Colonic mucosa (tissue), 4 donors: ENCODE results near the gene FAM222B. TPM values are rescaled to one million over a fixed set of nuclear protein-coding genes. Genes with fewer than 3 reads are reported as not detected.
"Not testable (repeated sequence)": the region's sequence is repeated elsewhere in the genome, so short reads cannot be mapped to it uniquely, and the experiment has no call there.

ENCODE experiments used
- DNase-seq: peaks from one replicate; pipeline ENCODE4 v3.0.0-alpha.2; 2020
- H3K27ac ChIP-seq: fragments of 200-600 bp; one replicate; pipeline ENCODE4 v1.8.0; 2021
- H3K27me3 ChIP-seq: fragments of 200-600 bp; one replicate; pipeline ENCODE4 v1.8.0; 2021
- H3K36me3 ChIP-seq: fragments of 200-600 bp; one replicate; pipeline ENCODE4 v1.8.0; 2021
- H3K4me1 ChIP-seq: fragments of 200-600 bp; one replicate; pipeline ENCODE4 v1.8.0; 2021; ENCODE audit warnings: mild to moderate bottlenecking
- H3K4me3 ChIP-seq: fragments of 200-600 bp; one replicate; pipeline ENCODE4 v1.8.0; 2021
- H3K9ac ChIP-seq, 2 donors: one replicate each; pipeline ENCODE4 v1.7.0; 2013; ENCODE audit warnings: control low read depth in 2 of 2, low read depth in 2 of 2, low read length in 2 of 2
- H3K9me3 ChIP-seq: fragments of 200-600 bp; one replicate; pipeline ENCODE4 v1.8.0; 2021
- CTCF ChIP-seq: fragments of 200-600 bp; IDR thresholded peaks from one replicate; pipeline ENCODE4 v1.8.0; 2022; ENCODE audit warnings: antibody characterized with exemption, mild to moderate bottlenecking
- intact Hi-C: fragments of 100-400 bp; cut with DNase I; formaldehyde crosslinking; loops from one replicate; pipeline ENCODE4 v1.14.1; 2022
- total RNA-seq, 2 donors: library from RNA; stranded (reverse); fragmentation: NEBNext Ultra II Directional in 1 of 2; extraction: Animal tissue kit (Norgen Biotek cat#: 25700) in 1 of 2; gene quantifications; one replicate each; pipeline ENCODE4 v1.2.1, GENCODE V29; 2021
- donor health status: healthy.
- donor health status: DM: no; HTN: no; CAD: no.
- donor health status: DM: no; HTN: no; CAD: no.

FAM222B gene
- total RNA-seq, 2 donors from 2014 or later = 27.9 to 35.4 TPM

DNA sequence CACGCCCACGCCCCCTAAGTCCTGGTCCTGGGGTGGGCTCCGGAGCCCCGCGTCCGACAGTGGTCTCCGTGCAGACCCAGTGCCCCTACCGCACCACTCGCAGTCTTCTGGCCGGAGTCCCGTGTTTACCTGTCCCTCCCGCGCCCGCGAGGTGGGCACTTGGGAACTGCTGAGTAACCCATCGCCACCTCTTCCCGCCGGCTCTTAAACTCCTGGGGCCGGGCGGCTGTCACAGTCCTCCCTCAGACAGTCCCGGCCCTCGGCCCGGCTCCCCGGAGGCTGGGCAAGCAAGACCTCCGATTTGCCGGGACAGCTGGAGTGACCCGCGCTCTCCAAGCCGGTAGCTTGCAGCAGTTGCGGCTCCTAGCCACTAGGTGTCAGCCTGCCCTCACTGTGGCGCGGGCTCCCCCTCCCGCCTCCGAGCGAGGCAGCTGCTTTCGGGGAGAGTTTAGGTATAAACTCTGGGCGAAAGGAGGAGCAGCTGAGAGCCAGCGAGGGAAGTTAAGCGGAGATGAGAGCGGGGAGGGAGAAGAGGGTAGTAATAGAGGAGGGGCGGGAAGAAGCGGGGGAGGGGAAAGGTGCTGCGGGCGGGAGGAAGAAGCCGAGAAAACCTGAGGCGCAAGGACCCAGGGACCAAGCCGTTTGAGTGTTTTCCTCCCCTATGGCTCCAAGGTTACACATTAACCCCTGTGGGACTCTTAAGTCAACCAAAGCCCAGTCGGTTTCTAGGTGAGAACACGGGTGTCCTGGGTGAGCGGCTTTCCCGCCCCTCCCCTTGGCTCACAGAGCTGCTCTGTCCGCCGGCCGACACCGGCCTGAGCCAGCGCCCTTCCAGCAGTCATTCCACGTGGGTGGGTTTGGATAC, 115.7 kb downstream of the FAM222B start:
- peaks cover 15% of the 10 kb centered on the region for H3K4me1 ChIP-seq
- TF ChIP-seq CTCF = peak; percentile 98
- peak; percentile 97 for DNase-seq
- H3K36me3 ChIP-seq = peaks cover 10% of the 10 kb centered on the region
- H3K9ac ChIP-seq = peak overlapping the region; percentile 78 to 95
- H3K27me3 ChIP-seq = no peaks in the 10 kb centered on the region
- H3K9me3 ChIP-seq = no peaks in the 10 kb centered on the region
- peak overlapping the region; percentile 99 for H3K27ac ChIP-seq
- peak overlapping the region; percentile 81 for H3K4me3 ChIP-seq
- intact Hi-C loops = loop anchor here (2.0 to 10.0 kb wide), 2 partner anchors 24 to 82 kb away; partner anchors contain the start of gene BLTP2

- H3K9me3 ChIP-seq = no peaks in the 10 kb centered on the region
- TF ChIP-seq CTCF = no peak
- H3K36me3 ChIP-seq = peaks cover 12% of the 10 kb centered on the region
- peaks cover 22% of the 10 kb centered on the region for H3K4me1 ChIP-seq
- peak within 1 kb of the TSS; percentile 99 for H3K27ac ChIP-seq
- H3K9ac ChIP-seq = peak within 1 kb of the TSS; percentile 85 to 95
- H3K4me3 ChIP-seq = peak within 1 kb of the TSS; percentile 81
- no peaks in the 10 kb centered on the region for H3K27me3 ChIP-seq
- intact Hi-C loops = loop anchor here (2.0 to 10.0 kb wide), 2 partner anchors 25 to 81 kb away; partner anchors contain the start of gene BLTP2
- peak; percentile 85 for DNase-seq
These were observed 116.4 kb downstream of the FAM222B start, which contains the start of gene TLCD1 for GRCh38 chr17:28726226-28726626. Gene TLCD1, minus strand, starts transcription at chr17:28726233. Its CDS starts 136 bp downstream, at chr17:28726097.

- peaks cover 26% of the 10 kb centered on the region for H3K4me1 ChIP-seq
- intact Hi-C loops = loop anchor here (2.0 to 10.0 kb wide), 2 partner anchors 25 to 81 kb away; partner anchors contain the start of gene BLTP2
- peak overlapping the region; percentile 85 to 88 for H3K9ac ChIP-seq
- TF ChIP-seq CTCF = no peak
- peak overlapping the region; percentile 81 for H3K4me3 ChIP-seq
- H3K9me3 ChIP-seq = no peaks in the 10 kb centered on the region
- no peaks in the 10 kb centered on the region for H3K27me3 ChIP-seq
- H3K27ac ChIP-seq = peak overlapping the region; percentile 99
- DNase-seq = peak; percentile 79
- H3K36me3 ChIP-seq = peaks cover 12% of the 10 kb centered on the region
These were observed 116.8 kb downstream of the FAM222B start for GRCh38 chr17:28725660-28726225.

DNA sequence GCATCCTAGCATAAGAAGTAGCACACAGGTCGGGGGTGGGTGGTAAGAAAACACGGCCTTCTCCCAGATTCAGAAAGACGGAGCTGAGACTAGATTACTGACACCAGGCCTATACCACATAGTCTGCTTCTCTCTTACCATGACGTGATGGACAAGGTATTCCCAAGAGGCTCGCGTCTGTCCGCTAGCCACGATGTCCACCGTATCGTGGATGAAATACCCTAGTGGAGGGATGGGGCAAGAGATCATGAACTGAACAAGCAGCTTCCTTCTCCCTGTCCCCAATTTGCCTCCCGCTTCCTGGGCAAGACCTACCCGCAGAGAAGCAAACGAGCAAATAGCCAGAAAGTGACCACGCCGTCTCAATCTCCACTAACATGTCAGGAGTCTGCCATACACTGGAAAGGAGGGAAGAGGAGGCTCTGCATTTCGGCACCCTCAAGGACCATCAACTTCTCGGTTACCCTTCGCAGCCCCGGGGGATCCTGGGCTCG, 117.4 kb downstream of the FAM222B start:
- peak overlapping the region; percentile 81 for H3K4me3 ChIP-seq
- intact Hi-C loops = loop anchor here (10.0 kb wide), 1 partner anchor 80 kb away; the partner anchor contains the start of gene BLTP2
- DNase-seq = peak; percentile 44
- peaks cover 26% of the 10 kb centered on the region for H3K4me1 ChIP-seq
- H3K9me3 ChIP-seq = no peaks in the 10 kb centered on the region
- H3K27ac ChIP-seq = peak overlapping the region; percentile 99
- H3K9ac ChIP-seq = peak overlapping the region; percentile 85 to 88
- peaks cover 12% of the 10 kb centered on the region for H3K36me3 ChIP-seq
- H3K27me3 ChIP-seq = no peaks in the 10 kb centered on the region
- TF ChIP-seq CTCF = no peak

DNA sequence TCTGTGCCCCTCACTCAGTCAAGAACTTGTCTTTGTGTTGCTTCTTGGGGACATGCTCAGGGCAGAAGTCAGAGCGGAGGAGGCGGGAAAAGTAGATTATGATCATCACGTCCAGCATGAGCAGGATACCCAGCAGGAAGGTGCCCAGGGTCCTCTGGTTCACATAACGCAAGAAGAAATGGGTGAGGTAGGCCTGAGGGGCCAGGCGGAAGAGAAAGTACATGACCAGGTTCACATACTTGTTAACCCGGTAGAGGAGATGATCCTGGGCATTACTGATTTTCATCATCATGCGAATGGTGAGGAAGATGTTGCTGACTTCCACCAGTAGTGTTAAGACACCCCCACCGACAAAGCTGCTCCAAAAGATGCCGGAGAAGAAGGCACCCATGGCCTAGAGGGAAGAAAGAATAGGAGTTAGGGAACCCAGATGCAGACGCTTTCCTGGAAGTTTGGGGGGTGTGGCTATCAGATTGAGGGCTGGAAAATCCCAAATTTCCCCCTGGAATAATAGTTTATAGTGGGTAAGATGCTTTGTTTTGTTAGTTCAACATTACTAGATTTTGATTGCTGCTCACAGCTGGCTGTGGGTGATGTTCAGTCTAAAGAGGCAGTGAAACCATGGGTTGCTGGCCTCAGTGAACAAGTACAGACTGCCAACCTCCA, 118.0 kb downstream of the FAM222B start:
- peak overlapping the region; percentile 99 for H3K27ac ChIP-seq
- DNase-seq = no peak
- peaks cover 12% of the 10 kb centered on the region for H3K36me3 ChIP-seq
- no peaks in the 10 kb centered on the region for H3K27me3 ChIP-seq
- H3K4me3 ChIP-seq = peak overlapping the region; percentile 81
- H3K9me3 ChIP-seq = no peaks in the 10 kb centered on the region
- H3K4me1 ChIP-seq = peaks cover 26% of the 10 kb centered on the region
- peak overlapping the region in 1 of 2 donors; percentile 88 for H3K9ac ChIP-seq
- no peak for TF ChIP-seq CTCF
- intact Hi-C loops = loop anchor here (10.0 kb wide), 1 partner anchor 80 kb away; the partner anchor contains the start of gene BLTP2

DNA sequence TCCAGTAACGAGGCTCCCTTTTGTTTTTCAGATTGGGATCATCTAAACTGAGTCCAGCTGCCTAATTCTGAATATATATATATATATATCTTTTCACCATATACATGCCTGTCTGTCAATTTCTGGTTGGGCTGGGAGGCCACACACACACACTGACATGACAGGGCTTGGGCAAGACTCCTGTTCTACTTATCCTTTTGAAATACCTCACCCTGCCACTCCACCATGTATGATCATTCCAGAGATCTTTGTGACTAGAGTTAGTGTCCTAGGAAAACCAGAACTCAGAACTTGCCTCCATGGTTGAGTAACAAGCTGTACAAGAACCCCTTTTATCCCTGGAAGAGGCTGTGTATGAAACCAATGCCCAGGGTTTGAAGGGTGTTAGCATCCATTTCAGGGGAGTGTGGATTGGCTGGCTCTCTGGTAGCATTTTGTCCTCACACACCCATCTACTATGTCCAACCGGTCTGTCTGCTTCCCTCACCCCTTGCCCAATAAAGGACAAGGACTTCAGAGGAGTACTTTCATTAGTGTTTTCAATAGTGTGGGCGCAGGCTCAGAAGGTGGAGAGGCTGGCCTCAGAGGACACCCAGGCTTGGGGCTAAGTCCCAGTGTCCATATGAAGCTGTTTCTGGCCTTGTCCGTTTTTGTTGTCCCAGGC, 118.6 kb downstream of the FAM222B start:
- not testable (repeated sequence) for H3K27ac ChIP-seq, H3K4me3 ChIP-seq, H3K27me3 ChIP-seq, H3K9ac ChIP-seq, H3K9me3 ChIP-seq
- DNase-seq = peak; percentile 31
- Histone ChIP-seq H3K4me1 (peaks cover 26% of the 10 kb centered on the region), H3K36me3 (peaks cover 12% of the 10 kb centered on the region)
- intact Hi-C loops = loop anchor here (10.0 kb wide), 1 partner anchor 79 kb away; the partner anchor contains the start of gene BLTP2
